Body of pancreas (tissue), 4 donors: Measurements from ENCODE around the gene COPB2.

Source experiments
- CTCF ChIP-seq, 7 experiments: fragments of 450-650 bp in 4 of 7; fragments of 200-600 bp in 3 of 7; sonication (generic) in 3 of 7; IDR thresholded peaks; one replicate each; pipeline ENCODE4 v1.5.1; 2016 to 2019; ENCODE audit warnings: antibody characterized with exemption in 7 of 7
- POLR2A ChIP-seq, 3 donors: fragments of 450-650 bp; IDR thresholded peaks; one replicate each; pipeline ENCODE4 v1.6.1; 2016; ENCODE audit warnings: antibody characterized with exemption in 3 of 3, mild to moderate bottlenecking in 2 of 3

GRCh38 chr3:139418144-139418543 lies 28.7 kb upstream of the COPB2 start:
- TF ChIP-seq CTCF (IDR thresholded peaks at IDR 0.05) (no peak), POLR2A (IDR thresholded peaks at IDR 0.05) (no peak)
